ENCODE results near the gene THAP10.
"Not testable (repeated sequence)": the region's sequence is repeated elsewhere in the genome, so short reads cannot be mapped to it uniquely, and the experiment has no call there.

The THAP10 gene

GRCh38 chr15:70892002-70892911 lies at the start of gene THAP10, which contains the start of gene LRRC49:
Gene THAP10, minus strand, starts transcription at chr15:70892433. Its CDS starts 161 bp downstream, at chr15:70892272.
Gene LRRC49, plus strand, starts transcription at chr15:70892826. Its CDS starts 69 bp downstream, at chr15:70892895.
- peak; percentile 98 to 100 (median 100) for DNase-seq

GRCh38 chr15:70936326-70936725 lies 44.1 kb upstream of the THAP10 start:
- DNase-seq = peak; percentile 58 to 90 (median 78)

- DNase-seq = peak in 1 of 3 experiments; percentile 46
Measured at GRCh38 chr15:70935631-70936030, 43.4 kb upstream of the THAP10 start.

- DNase-seq = peak in 1 of 3 experiments; percentile 16
Measured at GRCh38 chr15:70933411-70933810, 41.2 kb upstream of the THAP10 start.

GRCh38 chr15:70932397-70932796 lies 40.2 kb upstream of the THAP10 start:
- no peak for DNase-seq

GRCh38 chr15:70931821-70932220 lies 39.6 kb upstream of the THAP10 start:
- peak in 1 of 3 experiments; percentile 16 for DNase-seq

GRCh38 chr15:70926914-70927313 lies 34.7 kb upstream of the THAP10 start:
- not testable (repeated sequence) for DNase-seq

- no peak for DNase-seq
Measured at GRCh38 chr15:70923311-70924080, 31.3 kb upstream of the THAP10 start.

- no peak for DNase-seq
Measured at GRCh38 chr15:70922119-70922518, 29.9 kb upstream of the THAP10 start.

GRCh38 chr15:70920981-70921696 lies 28.9 kb upstream of the THAP10 start:
- no peak for DNase-seq

- no peak for DNase-seq
Measured at GRCh38 chr15:70917955-70918354, 25.7 kb upstream of the THAP10 start.

- DNase-seq = no peak
Measured at GRCh38 chr15:70916531-70916930, 24.3 kb upstream of the THAP10 start.

GRCh38 chr15:70912187-70912586 lies 20.0 kb upstream of the THAP10 start:
- DNase-seq = no peak

- no peak for DNase-seq
Measured at GRCh38 chr15:70910958-70911357, 18.7 kb upstream of the THAP10 start.

- DNase-seq = no peak
Measured at GRCh38 chr15:70907784-70908471, 15.7 kb upstream of the THAP10 start.

GRCh38 chr15:70906842-70907241 lies 14.6 kb upstream of the THAP10 start:
- DNase-seq = no peak

GRCh38 chr15:70902107-70902506 lies 9.9 kb upstream of the THAP10 start:
- DNase-seq = no peak

- peak in 2 of 3 experiments; percentile 67 to 98 for DNase-seq
Measured at GRCh38 chr15:70892912-70893560, 803 bp upstream of the THAP10 start.

- no peak for DNase-seq
Measured at GRCh38 chr15:70882361-70882760, 9.9 kb downstream of the THAP10 start.

- no peak for DNase-seq
Measured at GRCh38 chr15:70880781-70881180, 11.5 kb downstream of the THAP10 start.

- no peak for DNase-seq
Measured at GRCh38 chr15:70879401-70879800, 12.8 kb downstream of the THAP10 start.

- DNase-seq = no peak
Measured at GRCh38 chr15:70876683-70877082, 15.6 kb downstream of the THAP10 start.
